Right lobe of liver (tissue), 6 donors: ENCODE measurements around the gene SH2D3C. TPM values are rescaled to one million over a fixed set of nuclear protein-coding genes. Genes with fewer than 3 reads are reported as not detected.

Source experiments
- ATAC-seq, 4 donors: fragments of 200-7000 bp; cut with Tn5 transposase; one replicate each; pipeline ENCODE4 v1.9.1; 2020; ENCODE audit warnings: mild to moderate bottlenecking in 4 of 4, moderate library complexity in 4 of 4
- DNase-seq, 3 donors: peaks; one replicate each; pipeline ENCODE4 v3.0.0-alpha.2; 2020
- H3K27ac ChIP-seq, 3 donors: fragments of 200-600 bp; one replicate each; pipeline ENCODE4 v1.8.0; 2022
- H3K27me3 ChIP-seq, 2 donors: fragments of 200-600 bp; one replicate each; pipeline ENCODE4 v1.8.0; 2022
- H3K36me3 ChIP-seq, 4 donors: fragments of 200-600 bp; sonication (generic) in 1 of 4; one replicate each; pipeline versions ENCODE4 v1.5.1 to v1.8.0; 2017 to 2022; ENCODE audit warnings: control low read depth in 1 of 4
- H3K4me1 ChIP-seq, 4 donors: fragments of 200-600 bp; sonication (generic) in 1 of 4; one replicate each; pipeline versions ENCODE4 v1.5.1 to v1.8.0; 2017 to 2022; ENCODE audit warnings: control low read depth in 1 of 4
- H3K4me3 ChIP-seq, 3 donors: fragments of 200-600 bp; one replicate each; pipeline ENCODE4 v1.8.0; 2022
- H3K9me3 ChIP-seq, 4 donors: fragments of 200-600 bp; sonication (generic) in 1 of 4; one replicate each; pipeline versions ENCODE4 v1.5.1 to v1.8.0; 2017 to 2022; ENCODE audit warnings: control low read depth in 1 of 4
- CTCF ChIP-seq, 4 donors: fragments of 200-600 bp in 3 of 4; fragments of 450-650 bp in 1 of 4; IDR thresholded peaks; one replicate each; pipeline versions ENCODE4 v1.5.1 to v1.8.0; 2016 to 2022; ENCODE audit warnings: antibody characterized with exemption in 4 of 4, mild to moderate bottlenecking in 2 of 4
- POLR2A ChIP-seq: fragments of 450-650 bp; IDR thresholded peaks from one replicate; pipeline ENCODE4 v1.6.1; 2017; ENCODE audit warnings: antibody characterized with exemption, mild to moderate bottlenecking
- WGBS: methylation state at CpG from one replicate; pipeline ENCODE4 v1.1.6; 2018; ENCODE audit warnings: low coverage, low lambda C conversion rate; ENCODE audit not compliant: insufficient coverage; ENCODE audit errors: missing lambda C conversion rate; 5-methylcytosine and 5-hydroxymethylcytosine counted together
- intact Hi-C, 2 donors: fragments of 100-400 bp; cut with DNase I; formaldehyde crosslinking; loops; one replicate each; pipeline versions ENCODE4 v1.11.2 to v1.14.1; 2022
- total RNA-seq, 6 experiments: library from RNA; depleted of rRNA in 2 of 6; stranded (reverse); fragments of >200 nt in 2 of 6; fragmentation: NEBNext Ultra II Directional in 3 of 6; extraction: Animal tissue kit (Norgen Biotek cat#: 25700) in 3 of 6; gene quantifications; one replicate each; pipeline versions ENCODE4 v1.1.0 to v1.2.4, GENCODE V29; 2016 to 2023
- donor health status: DM: no; HTN: yes; CAD: no.
- donor health status: DM: no; HTN: no; CAD: no.
- donor health status: DM: no; HTN: no; CAD: no.
- donor health status: DM: no; HTN: yes; CAD: no.
- donor health status: DM: no; HTN: yes; CAD: no.

SH2D3C gene
- total RNA-seq, 6 experiments from 2014 or later, result 1.7 to 5.6 (median 2.7) TPM

GRCh38 chr9:127756233-127756632, 22.2 kb downstream of the SH2D3C start:
- ATAC-seq (no peak), DNase-seq (no peak)
- Histone ChIP-seq H3K4me1 (no peaks in the 10 kb centered on the region), H3K27ac (no peak overlapping the region), H3K27me3 (no peaks in the 10 kb centered on the region), H3K9me3 (no peaks in the 10 kb centered on the region), H3K36me3 (no peaks in the 10 kb centered on the region), H3K4me3 (no peak overlapping the region)
- TF ChIP-seq CTCF (IDR thresholded peaks at IDR 0.05) (no peak), POLR2A (no peak)
- WGBS, result 100% methylated on average over 1 of the region's 3 CpGs
- intact Hi-C loops, result loop anchor here in 1 of 2 donors (10.0 kb wide), 1 partner anchor 251 kb away; no protein-coding TSS in a partner anchor

GRCh38 chr9:127755061-127756060, 23.1 kb downstream of the SH2D3C start:
- TF ChIP-seq POLR2A (no peak), CTCF (IDR thresholded peaks at IDR 0.05) (no peak)
- no peak overlapping the region for H3K4me3 ChIP-seq
- H3K27ac ChIP-seq, result no peak overlapping the region
- ATAC-seq (peak in 1 of 4 donors; percentile 8), DNase-seq (peak in 1 of 3 donors; percentile 35)
- H3K36me3 ChIP-seq, result no peaks in the 10 kb centered on the region
- no peaks in the 10 kb centered on the region for H3K9me3 ChIP-seq
- intact Hi-C loops, result loop anchor here in 1 of 2 donors (10.0 kb wide), 1 partner anchor 251 kb away; no protein-coding TSS in a partner anchor
- no peaks in the 10 kb centered on the region for H3K4me1 ChIP-seq
- 37% methylated on average over 7 of the region's 61 CpGs for WGBS
- no peaks in the 10 kb centered on the region for H3K27me3 ChIP-seq

GRCh38 chr9:127754099-127755060, 24.1 kb downstream of the SH2D3C start:
- Histone ChIP-seq H3K4me3 (no peak overlapping the region), H3K36me3 (no peaks in the 10 kb centered on the region), H3K27ac (no peak overlapping the region), H3K9me3 (no peaks in the 10 kb centered on the region), H3K4me1 (no peaks in the 10 kb centered on the region), H3K27me3 (no peaks in the 10 kb centered on the region)
- ATAC-seq, result peak in 3 of 4 donors; percentile 6 to 34 (median 21)
- TF ChIP-seq CTCF (IDR thresholded peaks at IDR 0.05), result no peak
- TF ChIP-seq POLR2A, result no peak
- 46% methylated on average over 12 of the region's 86 CpGs for WGBS
- intact Hi-C loops, result loop anchor here in 1 of 2 donors (10.0 kb wide), 1 partner anchor 250 kb away; no protein-coding TSS in a partner anchor
- DNase-seq, result no peak

GRCh38 chr9:127753622-127754021, 24.8 kb downstream of the SH2D3C start:
- intact Hi-C loops, result loop anchor here in 1 of 2 donors (10.0 kb wide), 1 partner anchor 249 kb away; no protein-coding TSS in a partner anchor
- H3K4me3 ChIP-seq, result no peak overlapping the region
- H3K27ac ChIP-seq, result no peak overlapping the region
- H3K9me3 ChIP-seq, result no peaks in the 10 kb centered on the region
- no peak for ATAC-seq
- WGBS, result 36% methylated on average over 5 of the region's 8 CpGs
- DNase-seq, result no peak
- H3K27me3 ChIP-seq, result no peaks in the 10 kb centered on the region
- no peak for TF ChIP-seq POLR2A
- no peak for TF ChIP-seq CTCF (IDR thresholded peaks at IDR 0.05)
- H3K36me3 ChIP-seq, result no peaks in the 10 kb centered on the region
- H3K4me1 ChIP-seq, result no peaks in the 10 kb centered on the region
